ENCODE data around the gene PELI1.

PELI1 gene

GRCh38 chr2:64144057-64145013, at the start of gene PELI1:
PELI1 (minus strand) TSS chr2:64144420; CDS start chr2:64108310, 36,110 bp downstream.
- Histone ChIP-seq H3K4me1 (ENCODE audit: insufficient read depth, low read length) (peaks cover 15% of the 10 kb centered on the region), H3K9me3 (ENCODE audit: control insufficient read depth, insufficient read depth, low read length) (no peaks in the 10 kb centered on the region), H3K36me3 (ENCODE audit: insufficient read depth, low read length) (no peaks in the 10 kb centered on the region), H3K9ac (ENCODE audit: low read depth, low read length) (peak within 1 kb of the TSS; percentile 55)

- peaks cover 27% of the 10 kb centered on the region for H3K4me1 ChIP-seq (ENCODE audit: insufficient read depth, low read length)
- H3K9ac ChIP-seq (ENCODE audit: low read depth, low read length), result no peak overlapping the region
Observed at GRCh38 chr2:64193491-64193890, 49.3 kb upstream of the PELI1 start.

GRCh38 chr2:64192664-64193105, 48.5 kb upstream of the PELI1 start:
- no peaks in the 10 kb centered on the region for H3K9me3 ChIP-seq (ENCODE audit: control insufficient read depth, insufficient read depth, low read length)
- no peak overlapping the region for H3K9ac ChIP-seq (ENCODE audit: low read depth, low read length)

More at GRCh38 chr2:64193491-64193890, 49.3 kb upstream of the PELI1 start:
- H3K36me3 ChIP-seq (ENCODE audit: insufficient read depth, low read length), result no peaks in the 10 kb centered on the region
- H3K9me3 ChIP-seq (ENCODE audit: control insufficient read depth, insufficient read depth, low read length), result no peaks in the 10 kb centered on the region

GRCh38 chr2:64192125-64192479, 47.9 kb upstream of the PELI1 start:
- no peaks in the 10 kb centered on the region for H3K9me3 ChIP-seq (ENCODE audit: control insufficient read depth, insufficient read depth, low read length)
- no peaks in the 10 kb centered on the region for H3K36me3 ChIP-seq (ENCODE audit: insufficient read depth, low read length)
- no peak overlapping the region for H3K9ac ChIP-seq (ENCODE audit: low read depth, low read length)
- peaks cover 33% of the 10 kb centered on the region for H3K4me1 ChIP-seq (ENCODE audit: insufficient read depth, low read length)

More at GRCh38 chr2:64192664-64193105, 48.5 kb upstream of the PELI1 start:
- no peaks in the 10 kb centered on the region for H3K36me3 ChIP-seq (ENCODE audit: insufficient read depth, low read length)
- H3K4me1 ChIP-seq (ENCODE audit: insufficient read depth, low read length), result peaks cover 34% of the 10 kb centered on the region

- no peak overlapping the region for H3K9ac ChIP-seq (ENCODE audit: low read depth, low read length)
- H3K9me3 ChIP-seq (ENCODE audit: control insufficient read depth, insufficient read depth, low read length), result no peaks in the 10 kb centered on the region
- peaks cover 29% of the 10 kb centered on the region for H3K4me1 ChIP-seq (ENCODE audit: insufficient read depth, low read length)
- H3K36me3 ChIP-seq (ENCODE audit: insufficient read depth, low read length), result no peaks in the 10 kb centered on the region
Observed at GRCh38 chr2:64189586-64189985, 45.4 kb upstream of the PELI1 start.

GRCh38 chr2:64189167-64189566, 44.9 kb upstream of the PELI1 start:
- Histone ChIP-seq H3K9me3 (ENCODE audit: control insufficient read depth, insufficient read depth, low read length) (no peaks in the 10 kb centered on the region), H3K36me3 (ENCODE audit: insufficient read depth, low read length) (no peaks in the 10 kb centered on the region; the same call in 1 of the 2 replicates), H3K9ac (ENCODE audit: low read depth, low read length) (no peak overlapping the region), H3K4me1 (ENCODE audit: insufficient read depth, low read length) (peaks cover 29% of the 10 kb centered on the region)

GRCh38 chr2:64186699-64187605, 42.7 kb upstream of the PELI1 start:
- Histone ChIP-seq H3K4me1 (ENCODE audit: insufficient read depth, low read length) (peaks cover 21% of the 10 kb centered on the region), H3K9ac (ENCODE audit: low read depth, low read length) (no peak overlapping the region), H3K9me3 (ENCODE audit: control insufficient read depth, insufficient read depth, low read length) (no peaks in the 10 kb centered on the region), H3K36me3 (ENCODE audit: insufficient read depth, low read length) (no peaks in the 10 kb centered on the region; the same call in 1 of the 2 replicates)

GRCh38 chr2:64179582-64180321, 35.5 kb upstream of the PELI1 start:
- H3K9ac ChIP-seq (ENCODE audit: low read depth, low read length), result no peak overlapping the region
- H3K9me3 ChIP-seq (ENCODE audit: control insufficient read depth, insufficient read depth, low read length), result no peaks in the 10 kb centered on the region
- 0 out of 2 replicates have a peak, but pooled peaks cover 3% of the 10 kb centered on the region for H3K4me1 ChIP-seq (ENCODE audit: insufficient read depth, low read length)
- H3K36me3 ChIP-seq (ENCODE audit: insufficient read depth, low read length), result no peaks in the 10 kb centered on the region; the same call in 1 of the 2 replicates

GRCh38 chr2:64177315-64177714, 33.1 kb upstream of the PELI1 start:
- Histone ChIP-seq H3K9me3 (ENCODE audit: control insufficient read depth, insufficient read depth, low read length) (no peaks in the 10 kb centered on the region), H3K36me3 (ENCODE audit: insufficient read depth, low read length) (no peaks in the 10 kb centered on the region), H3K4me1 (ENCODE audit: insufficient read depth, low read length) (0 out of 2 replicates have a peak, but pooled peaks cover 3% of the 10 kb centered on the region), H3K9ac (ENCODE audit: low read depth, low read length) (no peak overlapping the region)

GRCh38 chr2:64175419-64176197, 31.4 kb upstream of the PELI1 start:
- Histone ChIP-seq H3K4me1 (ENCODE audit: insufficient read depth, low read length) (0 out of 2 replicates have a peak, but pooled peaks cover 3% of the 10 kb centered on the region), H3K9ac (ENCODE audit: low read depth, low read length) (no peak overlapping the region), H3K36me3 (ENCODE audit: insufficient read depth, low read length) (no peaks in the 10 kb centered on the region), H3K9me3 (ENCODE audit: control insufficient read depth, insufficient read depth, low read length) (no peaks in the 10 kb centered on the region)

GRCh38 chr2:64173156-64174135, 29.2 kb upstream of the PELI1 start:
- Histone ChIP-seq H3K4me1 (ENCODE audit: insufficient read depth, low read length) (0 out of 2 replicates have a peak, but pooled peaks cover 3% of the 10 kb centered on the region), H3K36me3 (ENCODE audit: insufficient read depth, low read length) (no peaks in the 10 kb centered on the region), H3K9me3 (ENCODE audit: control insufficient read depth, insufficient read depth, low read length) (no peaks in the 10 kb centered on the region), H3K9ac (ENCODE audit: low read depth, low read length) (no peak overlapping the region)

- Histone ChIP-seq H3K36me3 (ENCODE audit: insufficient read depth, low read length) (no peaks in the 10 kb centered on the region), H3K9me3 (ENCODE audit: control insufficient read depth, insufficient read depth, low read length) (no peaks in the 10 kb centered on the region), H3K9ac (ENCODE audit: low read depth, low read length) (no peak overlapping the region), H3K4me1 (ENCODE audit: insufficient read depth, low read length) (no peaks in the 10 kb centered on the region)
Observed at GRCh38 chr2:64168756-64169155, 24.5 kb upstream of the PELI1 start.

All from ES-I3 (cell line).